CD4-positive, alpha-beta T cell treated with Interleukin-4 for 1 hour (primary cell): ENCODE data around the gene AK4.
A peak's percentile ranks its signal among the peaks of the same experiment; 100 is the strongest.

Experiments
- DNase-seq, 2 donors: peaks; one replicate each; pipeline ENCODE4 v3.0.0-alpha.2; 2020 to 2022

AK4 gene

DNA sequence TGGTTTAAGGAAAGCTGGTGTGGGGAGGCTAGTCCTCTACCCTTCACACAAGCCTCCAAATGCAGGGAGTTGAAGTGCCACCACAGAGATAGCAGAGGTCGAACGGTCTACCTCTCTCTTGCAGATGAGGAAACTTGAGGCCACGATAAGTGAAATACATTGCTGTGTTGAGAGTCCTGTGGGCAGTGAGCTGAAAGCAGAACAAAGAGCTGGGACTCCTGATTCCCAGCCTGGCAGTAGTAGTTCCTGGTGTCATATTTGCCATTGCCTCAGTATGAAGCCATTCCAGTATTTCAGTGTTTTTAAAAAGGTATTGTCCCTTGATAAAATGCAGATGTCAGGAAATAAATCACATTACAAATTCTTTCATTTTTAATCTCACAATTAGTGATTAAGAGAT is 28.6 kb downstream of the AK4 start:
- DNase-seq = no peak

DNA sequence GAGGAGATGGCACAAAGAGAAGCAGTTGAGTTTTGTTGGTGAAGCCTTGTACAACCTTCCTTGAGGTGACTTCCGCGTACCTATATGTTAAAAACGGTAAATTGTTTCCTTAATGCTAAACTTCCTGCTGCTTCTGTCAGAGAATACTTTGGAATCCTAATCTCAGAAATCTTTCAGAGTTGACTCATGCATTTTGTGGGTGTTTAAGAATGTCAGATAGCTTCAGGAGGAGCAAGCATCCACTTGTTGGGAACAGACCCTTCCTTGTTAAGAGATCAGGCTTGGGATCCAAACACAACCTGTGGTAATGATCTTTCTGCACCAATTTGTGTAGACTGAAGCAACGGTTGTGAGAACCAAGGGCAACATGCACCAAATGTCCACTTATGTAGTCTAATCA is 29.5 kb downstream of the AK4 start:
- no peak for DNase-seq

DNA sequence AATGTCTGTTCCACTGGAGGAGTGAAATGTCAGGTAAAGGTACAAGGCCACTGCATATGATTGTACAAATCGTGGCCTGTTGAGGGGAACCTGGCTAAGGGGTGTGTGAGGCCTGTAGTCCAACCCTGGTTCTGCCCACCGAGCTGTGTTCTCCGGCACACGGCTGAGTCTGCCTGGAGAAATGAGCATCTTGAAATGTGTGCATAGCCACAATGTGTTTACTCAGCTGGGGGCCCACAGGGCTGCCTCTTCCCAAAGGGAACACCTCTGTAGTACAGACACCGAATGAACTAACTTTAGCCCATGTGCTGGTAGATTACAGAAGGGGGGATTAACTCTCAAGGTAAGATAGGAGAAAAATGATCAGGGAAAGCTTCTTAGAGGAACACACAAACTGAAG is 30.2 kb downstream of the AK4 start:
- DNase-seq = no peak

DNA sequence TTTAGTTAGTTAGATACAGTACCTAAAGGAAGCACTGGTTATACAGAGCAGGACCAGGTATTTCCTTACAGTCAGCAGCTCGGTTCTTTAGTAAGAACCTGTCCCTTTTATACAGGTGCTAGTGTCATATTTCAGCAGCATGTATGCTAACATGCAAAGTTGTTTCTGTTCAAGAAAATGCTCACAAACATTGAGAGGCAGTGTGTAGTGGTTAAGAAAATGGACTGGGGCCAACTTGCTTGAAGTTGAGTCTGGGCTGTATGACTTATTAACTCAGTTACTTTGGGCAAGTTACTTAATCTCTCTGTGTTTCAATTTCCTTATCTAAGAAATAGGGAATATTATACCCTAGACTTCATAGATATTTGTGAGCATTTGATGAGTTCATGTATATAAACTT is 31.1 kb downstream of the AK4 start:
- no peak for DNase-seq

GRCh38 chr1:65180977-65181376 is 33.0 kb downstream of the AK4 start:
- DNase-seq = no peak

DNA sequence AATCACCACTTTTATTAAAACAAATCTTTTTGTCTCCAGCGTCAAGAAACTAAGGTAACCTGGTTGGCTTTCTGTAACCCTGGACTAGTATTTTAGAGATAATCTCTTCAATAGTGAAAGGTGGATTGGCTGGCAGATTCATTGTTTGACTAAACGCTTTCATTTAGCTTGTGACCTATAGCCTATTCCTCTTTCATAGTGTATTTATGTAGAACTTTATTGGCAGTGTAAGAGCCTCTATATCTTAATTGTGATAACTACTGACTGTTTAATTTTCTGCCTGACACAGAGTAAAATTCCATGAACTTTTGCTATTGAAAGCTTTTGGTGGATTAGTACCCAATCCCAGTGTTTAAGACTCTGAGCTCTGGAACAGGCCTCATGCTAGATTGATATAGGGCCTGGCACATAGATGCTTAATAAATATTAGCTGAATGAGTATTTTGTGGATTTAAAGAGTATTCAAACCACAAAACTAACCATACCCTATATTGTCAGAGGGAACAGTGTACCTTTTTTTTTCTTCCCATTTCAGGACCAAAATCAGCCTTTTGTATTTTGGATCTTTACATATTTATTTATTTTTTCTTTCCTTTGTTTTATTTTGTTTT is 34.8 kb downstream of the AK4 start:
- no peak for DNase-seq

DNA sequence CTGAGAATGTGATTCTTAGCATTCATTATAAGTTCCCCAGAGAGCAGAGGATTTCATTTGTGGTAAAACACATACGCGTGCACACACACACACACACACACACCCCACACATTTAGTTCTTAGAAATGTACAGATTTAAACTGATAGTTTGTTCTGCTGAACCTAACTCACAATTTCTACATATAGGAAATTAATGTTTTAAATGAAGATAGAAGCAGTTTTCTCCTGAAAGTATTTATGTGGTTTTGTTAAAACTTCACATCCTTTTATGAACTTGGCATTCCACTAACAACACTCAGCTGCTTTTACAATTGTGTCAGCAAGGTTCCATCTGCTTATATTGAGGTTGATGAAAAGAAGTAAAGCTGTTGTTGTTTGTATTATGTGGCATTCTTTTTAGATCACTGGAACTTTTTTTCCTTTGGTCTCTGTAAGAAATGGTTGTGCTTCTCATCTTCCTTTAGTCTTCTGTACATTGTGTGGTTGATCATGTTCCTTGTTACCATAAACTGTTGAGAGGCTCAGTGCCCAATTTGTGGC is 41.6 kb downstream of the AK4 start:
- no peak for DNase-seq

DNA sequence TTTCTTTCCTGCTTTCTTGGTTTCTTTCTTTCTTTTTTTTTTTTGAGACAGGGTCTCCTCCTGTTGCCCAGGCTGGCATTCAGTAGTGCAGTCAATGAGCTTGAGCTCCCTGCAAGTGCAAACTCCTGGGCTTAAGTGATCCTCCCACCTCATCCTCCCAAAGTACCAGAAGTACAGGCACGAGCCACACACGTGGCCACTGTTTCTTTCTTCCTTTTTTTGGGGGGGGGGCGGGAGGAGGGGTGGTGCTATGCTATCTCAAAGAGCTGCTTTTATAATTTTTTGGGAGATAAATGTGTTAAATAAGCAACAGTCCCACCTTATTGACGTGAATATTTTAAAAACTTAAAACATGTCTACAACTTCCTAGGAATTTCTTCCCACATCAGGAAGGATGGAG is 42.2 kb downstream of the AK4 start:
- DNase-seq = no peak

DNA sequence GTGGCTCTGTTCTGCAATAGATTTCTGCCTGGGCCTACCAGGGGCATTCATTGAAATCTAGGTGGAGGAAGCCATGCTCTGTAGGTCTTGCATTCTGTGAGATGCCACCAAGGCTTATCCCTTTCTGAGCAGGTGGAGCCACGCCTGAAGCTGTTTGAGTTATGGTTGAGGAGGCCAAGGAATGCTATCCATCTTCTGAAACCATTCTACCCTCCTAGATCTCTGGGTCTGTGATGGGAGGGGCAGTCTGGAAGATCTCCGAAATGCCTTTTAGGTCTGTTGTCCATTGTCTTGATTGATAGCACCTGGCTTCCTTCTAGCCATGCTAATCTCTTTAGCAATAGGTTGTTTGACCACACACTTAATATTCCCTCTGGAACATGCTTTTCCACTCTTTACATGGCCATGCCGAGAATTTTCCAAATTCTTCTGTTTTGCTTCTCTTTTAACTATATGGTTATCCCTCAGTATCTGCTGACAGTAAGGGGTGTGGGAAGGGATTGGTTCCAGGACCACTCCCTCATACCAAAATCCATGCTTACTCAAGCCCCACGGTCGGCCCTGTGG is 45.2 kb downstream of the AK4 start:
- DNase-seq = no peak

GRCh38 chr1:65195495-65196417 is 47.8 kb downstream of the AK4 start:
- DNase-seq = no peak

GRCh38 chr1:65196926-65197325 is 48.9 kb downstream of the AK4 start:
- DNase-seq = no peak

GRCh38 chr1:65197636-65198035 is 49.6 kb downstream of the AK4 start:
- no peak for DNase-seq

- no peak for DNase-seq
These were observed 50.1 kb downstream of the AK4 start for GRCh38 chr1:65198096-65198495.

- DNase-seq = no peak
These were observed 52.4 kb downstream of the AK4 start for GRCh38 chr1:65200411-65200810.

GRCh38 chr1:65206836-65207235 is 58.8 kb downstream of the AK4 start:
- no peak for DNase-seq

GRCh38 chr1:65207317-65207716 is 59.3 kb downstream of the AK4 start:
- no peak for DNase-seq

GRCh38 chr1:65208563-65208973 is 60.6 kb downstream of the AK4 start:
- DNase-seq = no peak

DNA sequence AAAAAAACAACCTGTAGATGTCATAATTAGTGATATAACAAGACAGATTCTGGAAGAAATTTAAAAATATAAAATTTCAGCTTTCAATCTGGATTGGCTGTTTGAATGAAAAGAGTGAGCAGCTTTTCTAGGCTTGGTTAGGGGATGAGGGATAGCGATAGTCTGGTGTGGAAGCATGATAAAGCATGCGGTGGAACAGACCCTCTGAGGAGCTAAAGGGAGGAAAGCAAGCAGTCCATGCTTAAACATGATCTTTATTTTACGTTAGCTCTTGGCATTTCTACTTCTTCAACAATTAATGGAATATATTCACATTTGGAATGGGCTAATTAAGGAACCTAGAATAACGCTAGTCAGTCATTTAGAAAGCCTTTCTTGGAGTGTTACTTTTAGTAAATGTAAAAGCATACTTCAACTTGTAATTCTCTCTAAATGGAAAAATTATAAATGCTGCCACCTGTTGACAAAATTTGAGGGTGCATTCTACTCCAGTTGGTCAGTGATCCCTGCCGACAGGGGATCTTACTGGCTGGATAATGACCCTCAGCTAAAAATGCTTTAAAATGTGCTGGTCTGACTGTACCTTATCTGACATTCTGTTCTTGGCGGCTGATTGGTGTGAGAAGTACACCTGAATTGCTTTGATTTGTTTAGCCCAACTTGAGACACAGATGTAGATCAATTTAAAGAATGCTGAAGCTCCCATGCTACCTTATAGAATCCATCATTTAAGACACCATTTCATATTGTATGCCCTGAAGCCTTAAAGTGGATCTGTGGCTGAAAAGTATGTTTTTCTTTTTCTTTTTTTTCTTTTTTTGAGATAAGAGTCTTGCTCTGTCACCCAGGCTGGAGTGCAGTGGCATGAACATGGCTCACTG is 61.2 kb downstream of the AK4 start:
- DNase-seq = peak in 1 of 2 donors; percentile 29

- no peak for DNase-seq
These were observed 62.3 kb downstream of the AK4 start for GRCh38 chr1:65210325-65210724.

- no peak for DNase-seq
These were observed 63.3 kb downstream of the AK4 start for GRCh38 chr1:65211331-65211730.

DNA sequence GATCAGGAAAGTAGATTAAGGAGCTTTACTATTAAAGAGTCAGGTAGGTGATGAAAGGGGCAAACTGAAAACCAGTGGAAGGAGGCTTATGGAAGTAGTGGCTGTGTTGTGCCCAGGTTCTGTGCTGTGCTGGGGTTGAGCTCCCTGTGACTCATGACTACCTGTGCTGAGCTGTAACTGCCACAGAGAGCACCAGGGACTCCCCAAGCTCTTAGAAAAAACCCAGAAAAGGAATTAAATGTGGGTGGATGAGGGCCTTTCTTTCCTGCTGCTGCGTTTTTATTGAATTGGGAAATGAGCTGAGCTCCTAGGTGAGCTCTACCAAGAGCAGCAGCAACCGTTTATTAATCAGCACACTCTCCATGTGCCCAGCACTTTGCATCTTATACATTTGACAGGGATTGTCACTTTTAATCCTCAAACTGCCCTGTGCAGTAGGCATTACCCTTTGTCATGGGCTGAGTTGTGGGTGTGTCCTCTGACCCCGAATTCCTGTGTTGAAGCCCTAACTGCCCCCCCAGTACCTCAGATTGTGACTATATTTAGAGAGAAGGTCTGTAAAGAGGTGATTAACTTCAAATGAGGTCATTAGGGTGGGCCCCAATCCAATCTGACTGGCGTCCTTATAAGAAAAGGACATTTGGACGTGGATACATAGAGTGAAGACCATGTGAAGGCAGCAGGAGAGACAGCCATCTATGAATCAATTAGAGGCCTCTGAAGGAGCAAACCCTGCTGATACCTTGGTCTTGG is 65.4 kb downstream of the AK4 start:
- no peak for DNase-seq
